Measurements from ENCODE around the gene KLF16.

DNA sequence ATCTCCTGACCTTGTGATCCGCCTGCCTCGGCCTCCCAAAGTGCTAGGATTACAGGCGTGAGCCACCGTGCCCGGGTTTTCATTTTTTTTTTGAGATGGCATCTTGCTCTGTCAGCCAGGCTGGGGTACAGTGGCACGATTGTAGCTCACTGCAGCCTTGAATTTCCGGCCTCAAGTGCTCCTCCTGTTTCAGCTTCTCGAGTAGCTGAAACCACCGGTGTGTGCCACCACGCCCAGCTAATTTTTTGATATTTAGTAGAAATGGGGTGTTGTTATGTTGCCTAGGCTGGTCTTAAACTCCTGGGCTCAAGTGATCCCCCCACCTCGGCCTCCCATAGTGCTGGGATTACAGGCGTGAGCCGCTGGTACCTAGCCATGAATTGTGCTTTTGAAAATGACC is 47.7 kb upstream of the KLF16 start:
- TF ChIP-seq EZH2 (IDR thresholded peaks at IDR 0.05) (no peak), POLR2AphosphoS5 (IDR thresholded peaks at IDR 0.05; ENCODE audit: borderline replicate concordance, low read depth, low read length) (no peak), FOXP2 (optimal IDR thresholded peaks at IDR 0.05; ENCODE audit: control extremely low read depth, extremely low read length, insufficient read depth) (no peak)

All from SK-N-MC (cell line).